Measurements from ENCODE around the gene RPS23.

RPS23 gene

GRCh38 chr5:82234885-82235284 is 43.3 kb downstream of the RPS23 start:
- peak in 1 of 2 experiments; percentile 0 for DNase-seq

DNA sequence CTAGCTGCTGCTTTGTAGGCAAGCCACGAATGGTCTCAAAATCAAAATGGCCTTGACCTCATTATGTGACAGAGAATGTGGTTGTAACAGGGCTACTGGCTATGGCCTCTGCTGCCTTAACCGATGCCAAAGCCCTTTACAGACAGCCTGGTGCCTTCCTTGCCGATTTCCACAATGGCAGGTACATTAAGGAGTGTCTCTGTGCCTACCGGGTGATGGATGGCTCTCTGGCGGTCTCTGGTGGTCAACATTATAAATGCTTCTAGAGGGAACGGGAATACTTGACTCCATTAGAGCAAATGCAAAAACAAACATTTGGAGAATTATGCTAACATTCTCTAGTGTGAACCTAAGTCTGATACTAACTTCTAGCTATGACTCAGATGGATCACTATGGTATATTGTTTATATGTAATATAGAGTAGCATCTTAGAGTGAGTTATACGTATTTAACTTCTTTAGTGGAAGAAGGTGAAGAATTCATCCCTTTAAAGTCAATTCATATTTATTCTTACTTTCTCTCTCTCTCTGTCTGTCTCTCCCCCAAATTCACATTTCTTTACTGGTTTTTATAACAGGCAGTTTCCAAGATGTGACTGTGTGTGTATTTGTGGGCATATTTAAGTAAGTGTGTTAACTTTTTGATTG is 52.5 kb downstream of the RPS23 start:
- DNase-seq: peak; percentile 58 to 66
